Amniotic stem cell (primary cell): ENCODE data around the gene RNGTT.
"Not testable (repeated sequence)": the region's sequence is repeated elsewhere in the genome, so short reads cannot be mapped to it uniquely, and the experiment has no call there.

Source experiments
- DNase-seq: peaks from one replicate; lab custom pipeline; 2025; lab: John Stamatoyannopoulos, UW

Gene RNGTT

GRCh38 chr6:88722686-88723085 is 240.7 kb downstream of the RNGTT start:
- DNase-seq = no peak

- not testable (repeated sequence) for DNase-seq
These were observed 247.0 kb downstream of the RNGTT start for GRCh38 chr6:88716399-88716798.

- DNase-seq = no peak
These were observed 251.0 kb downstream of the RNGTT start for GRCh38 chr6:88712243-88712936.

GRCh38 chr6:88709819-88710246 is 253.6 kb downstream of the RNGTT start:
- DNase-seq = no peak

- no peak for DNase-seq
These were observed 255.1 kb downstream of the RNGTT start for GRCh38 chr6:88708197-88708744.

- DNase-seq = no peak
These were observed 257.8 kb downstream of the RNGTT start for GRCh38 chr6:88705601-88706000.

GRCh38 chr6:88704980-88705379 is 258.4 kb downstream of the RNGTT start:
- no peak for DNase-seq

GRCh38 chr6:88702956-88703556 is 260.4 kb downstream of the RNGTT start:
- DNase-seq = no peak

- no peak for DNase-seq
These were observed 264.8 kb downstream of the RNGTT start for GRCh38 chr6:88698661-88699060.

- no peak for DNase-seq
These were observed 267.5 kb downstream of the RNGTT start for GRCh38 chr6:88695937-88696336.

- no peak for DNase-seq
These were observed 279.7 kb downstream of the RNGTT start for GRCh38 chr6:88683734-88684133.

- no peak for DNase-seq
These were observed 282.8 kb downstream of the RNGTT start for GRCh38 chr6:88680654-88681053.

- DNase-seq = no peak
These were observed 283.6 kb downstream of the RNGTT start for GRCh38 chr6:88679841-88680240.

GRCh38 chr6:88677356-88677755 is 286.1 kb downstream of the RNGTT start:
- DNase-seq = no peak

GRCh38 chr6:88671624-88672023 is 291.8 kb downstream of the RNGTT start:
- no peak for DNase-seq

- DNase-seq = no peak
These were observed 293.0 kb downstream of the RNGTT start for GRCh38 chr6:88670369-88670768.

GRCh38 chr6:88669475-88669874 is 293.9 kb downstream of the RNGTT start:
- no peak for DNase-seq

- no peak for DNase-seq
These were observed 296.5 kb downstream of the RNGTT start for GRCh38 chr6:88666901-88667300.

GRCh38 chr6:88665131-88665530 is 298.3 kb downstream of the RNGTT start:
- no peak for DNase-seq

GRCh38 chr6:88663801-88664200 is 299.6 kb downstream of the RNGTT start:
- no peak for DNase-seq

GRCh38 chr6:88662653-88663174 is 300.7 kb downstream of the RNGTT start:
- no peak for DNase-seq

- DNase-seq = no peak
These were observed 301.2 kb downstream of the RNGTT start for GRCh38 chr6:88662163-88662580.

- DNase-seq = no peak
These were observed 302.3 kb downstream of the RNGTT start for GRCh38 chr6:88661136-88661535.
